Hepatic stellate cell (primary cell): ENCODE results near the gene DHRS3.

Experiments
- DNase-seq: peaks from one replicate; pipeline ENCODE4 v3.0.0; 2011; ENCODE audit warnings: low spot score

DHRS3 gene

GRCh38 chr1:12615865-12616708 is 1.9 kb downstream of the DHRS3 start:
- DNase-seq = peak; percentile 89

- no peak for DNase-seq
Observed at GRCh38 chr1:12615159-12615864, 2.7 kb downstream of the DHRS3 start.

GRCh38 chr1:12614402-12615158 is 3.4 kb downstream of the DHRS3 start:
- no peak for DNase-seq

GRCh38 chr1:12613180-12613579 is 4.8 kb downstream of the DHRS3 start:
- no peak for DNase-seq

- no peak for DNase-seq
Observed at GRCh38 chr1:12610941-12611340, 7.1 kb downstream of the DHRS3 start.

- no peak for DNase-seq
Observed at GRCh38 chr1:12610305-12610935, 7.6 kb downstream of the DHRS3 start.

GRCh38 chr1:12609469-12610003 is 8.5 kb downstream of the DHRS3 start:
- DNase-seq = no peak

GRCh38 chr1:12608311-12608957 is 9.6 kb downstream of the DHRS3 start:
- DNase-seq = no peak

GRCh38 chr1:12607263-12607662 is 10.7 kb downstream of the DHRS3 start:
- DNase-seq = no peak

GRCh38 chr1:12604986-12605385 is 13.0 kb downstream of the DHRS3 start:
- DNase-seq = no peak

GRCh38 chr1:12604114-12604874 is 13.7 kb downstream of the DHRS3 start:
- DNase-seq = peak; percentile 94

- no peak for DNase-seq
Observed at GRCh38 chr1:12603224-12603623, 14.8 kb downstream of the DHRS3 start.

- no peak for DNase-seq
Observed at GRCh38 chr1:12602659-12603024, 15.4 kb downstream of the DHRS3 start.

GRCh38 chr1:12601700-12602658 is 16.0 kb downstream of the DHRS3 start:
- DNase-seq = peak; percentile 84

- no peak for DNase-seq
Observed at GRCh38 chr1:12600880-12601633, 17.0 kb downstream of the DHRS3 start.

GRCh38 chr1:12600335-12600734 is 17.7 kb downstream of the DHRS3 start:
- no peak for DNase-seq

- no peak for DNase-seq
Observed at GRCh38 chr1:12599657-12600056, 18.4 kb downstream of the DHRS3 start.

GRCh38 chr1:12598974-12599373 is 19.0 kb downstream of the DHRS3 start:
- DNase-seq = no peak

GRCh38 chr1:12597792-12598191 is 20.2 kb downstream of the DHRS3 start:
- no peak for DNase-seq
